Body of pancreas (tissue), 4 donors: ENCODE results near the gene PIGH. TPM values are rescaled to one million over a fixed set of nuclear protein-coding genes. Genes with fewer than 3 reads are reported as not detected.

Experiments used
- ATAC-seq: fragments of 150-250 bp; one replicate; pipeline ENCODE4 v1.9.1; 2016
- DNase-seq, 4 donors: peaks; one replicate each; pipeline ENCODE4 v3.0.0-alpha.2; 2019
- H3K27ac ChIP-seq, 4 donors: fragments of 200-600 bp; sonication (generic); 1 replicate in 3 of 4; 2 replicates in 1 of 4; pipeline versions ENCODE4 v1.5.1 to v1.6.1; 2016 to 2019; ENCODE audit warnings: mild to moderate bottlenecking in 1 of 4, mixed read lengths in 1 of 4, moderate library complexity in 1 of 4
- H3K27me3 ChIP-seq, 2 donors: fragments of 200-600 bp; sonication (generic); one replicate each; pipeline ENCODE4 v1.6.0; 2016; ENCODE audit warnings: mild to moderate bottlenecking in 1 of 2
- H3K36me3 ChIP-seq, 2 donors: fragments of 200-600 bp; sonication (generic); replicated peaks in 1 of 2; 2 replicates each; pipeline ENCODE4 v1.5.1; 2016; ENCODE audit warnings: low read depth in 2 of 2; ENCODE audit not compliant: insufficient read depth in 1 of 2
- H3K4me1 ChIP-seq: fragments of 200-600 bp; sonication (generic); one replicate; pipeline ENCODE4 v1.6.0; 2016
- H3K4me3 ChIP-seq, 2 donors: fragments of 200-600 bp; sonication (generic); 1 replicate in 1 of 2; 2 replicates in 1 of 2; pipeline ENCODE4 v1.5.1; 2016 to 2019
- H3K9me3 ChIP-seq, 3 donors: fragments of 200-600 bp; sonication (generic); 1 replicate in 2 of 3; 2 replicates in 1 of 3; pipeline ENCODE4 v1.5.1; 2016
- POLR2A ChIP-seq, 3 donors: fragments of 450-650 bp; IDR thresholded peaks; one replicate each; pipeline ENCODE4 v1.6.1; 2016; ENCODE audit warnings: antibody characterized with exemption in 3 of 3, mild to moderate bottlenecking in 2 of 3
- WGBS, 2 donors: methylation state at CpG; one replicate each; pipeline ENCODE4 v1.1.5; 2017; 5-methylcytosine and 5-hydroxymethylcytosine counted together
- intact Hi-C: fragments of 100-400 bp; cut with DNase I; formaldehyde crosslinking; loops from one replicate; pipeline ENCODE4 v1.15.1; 2023
- total RNA-seq, 2 donors: library from RNA; depleted of rRNA; stranded (reverse); fragments of >200 nt; gene quantifications; one replicate each; pipeline ENCODE4 v1.1.0, GENCODE V29; 2016
- TF ChIP-seq, protein P1 (sequence below), 7 experiments: fragments of 450-650 bp in 4 of 7; fragments of 200-600 bp in 3 of 7; sonication (generic) in 3 of 7; IDR thresholded peaks; one replicate each; pipeline ENCODE4 v1.5.1; 2016 to 2019; ENCODE audit warnings: antibody characterized with exemption in 7 of 7

Gene PIGH
- total RNA-seq, 2 donors from 2014 or later = 14.2 to 30.1 TPM

DNA sequence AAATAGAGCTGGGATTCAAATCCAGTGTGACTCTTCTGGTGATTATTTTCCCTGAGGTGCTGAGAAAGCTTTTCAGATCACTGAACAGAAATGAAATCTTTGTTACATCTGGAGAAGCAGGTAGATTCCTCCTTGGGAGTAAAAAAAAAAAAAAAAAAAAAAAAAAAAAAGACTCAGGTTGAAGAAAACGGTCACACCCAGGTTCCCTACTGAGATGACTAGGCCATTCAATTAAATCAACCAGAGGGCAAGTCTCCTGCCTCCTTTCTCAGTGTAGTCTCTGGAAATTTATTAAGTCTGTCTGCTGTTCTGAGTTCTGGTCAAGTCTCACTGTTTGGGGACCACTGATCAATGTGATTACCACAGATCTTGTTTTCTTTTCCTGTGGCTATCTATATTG lies 43.6 kb upstream of the PIGH start:
- intact Hi-C loops = no loop called here
- ATAC-seq (no peak), DNase-seq (no peak)
- H3K4me1 ChIP-seq = peaks cover 7% of the 10 kb centered on the region
- no peaks in the 10 kb centered on the region for H3K9me3 ChIP-seq
- H3K36me3 ChIP-seq = no peaks in the 10 kb centered on the region
- H3K4me3 ChIP-seq = no peak overlapping the region
- no peak overlapping the region for H3K27ac ChIP-seq
- WGBS, 2 donors = 73 to 91% methylated on average over 1 of the region's 1 CpG
- TF ChIP-seq, protein P1, sequence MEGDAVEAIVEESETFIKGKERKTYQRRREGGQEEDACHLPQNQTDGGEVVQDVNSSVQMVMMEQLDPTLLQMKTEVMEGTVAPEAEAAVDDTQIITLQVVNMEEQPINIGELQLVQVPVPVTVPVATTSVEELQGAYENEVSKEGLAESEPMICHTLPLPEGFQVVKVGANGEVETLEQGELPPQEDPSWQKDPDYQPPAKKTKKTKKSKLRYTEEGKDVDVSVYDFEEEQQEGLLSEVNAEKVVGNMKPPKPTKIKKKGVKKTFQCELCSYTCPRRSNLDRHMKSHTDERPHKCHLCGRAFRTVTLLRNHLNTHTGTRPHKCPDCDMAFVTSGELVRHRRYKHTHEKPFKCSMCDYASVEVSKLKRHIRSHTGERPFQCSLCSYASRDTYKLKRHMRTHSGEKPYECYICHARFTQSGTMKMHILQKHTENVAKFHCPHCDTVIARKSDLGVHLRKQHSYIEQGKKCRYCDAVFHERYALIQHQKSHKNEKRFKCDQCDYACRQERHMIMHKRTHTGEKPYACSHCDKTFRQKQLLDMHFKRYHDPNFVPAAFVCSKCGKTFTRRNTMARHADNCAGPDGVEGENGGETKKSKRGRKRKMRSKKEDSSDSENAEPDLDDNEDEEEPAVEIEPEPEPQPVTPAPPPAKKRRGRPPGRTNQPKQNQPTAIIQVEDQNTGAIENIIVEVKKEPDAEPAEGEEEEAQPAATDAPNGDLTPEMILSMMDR (IDR thresholded peaks at IDR 0.05) = no peak
- no peak for TF ChIP-seq POLR2A (IDR thresholded peaks at IDR 0.05)
- no peaks in the 10 kb centered on the region for H3K27me3 ChIP-seq

DNA sequence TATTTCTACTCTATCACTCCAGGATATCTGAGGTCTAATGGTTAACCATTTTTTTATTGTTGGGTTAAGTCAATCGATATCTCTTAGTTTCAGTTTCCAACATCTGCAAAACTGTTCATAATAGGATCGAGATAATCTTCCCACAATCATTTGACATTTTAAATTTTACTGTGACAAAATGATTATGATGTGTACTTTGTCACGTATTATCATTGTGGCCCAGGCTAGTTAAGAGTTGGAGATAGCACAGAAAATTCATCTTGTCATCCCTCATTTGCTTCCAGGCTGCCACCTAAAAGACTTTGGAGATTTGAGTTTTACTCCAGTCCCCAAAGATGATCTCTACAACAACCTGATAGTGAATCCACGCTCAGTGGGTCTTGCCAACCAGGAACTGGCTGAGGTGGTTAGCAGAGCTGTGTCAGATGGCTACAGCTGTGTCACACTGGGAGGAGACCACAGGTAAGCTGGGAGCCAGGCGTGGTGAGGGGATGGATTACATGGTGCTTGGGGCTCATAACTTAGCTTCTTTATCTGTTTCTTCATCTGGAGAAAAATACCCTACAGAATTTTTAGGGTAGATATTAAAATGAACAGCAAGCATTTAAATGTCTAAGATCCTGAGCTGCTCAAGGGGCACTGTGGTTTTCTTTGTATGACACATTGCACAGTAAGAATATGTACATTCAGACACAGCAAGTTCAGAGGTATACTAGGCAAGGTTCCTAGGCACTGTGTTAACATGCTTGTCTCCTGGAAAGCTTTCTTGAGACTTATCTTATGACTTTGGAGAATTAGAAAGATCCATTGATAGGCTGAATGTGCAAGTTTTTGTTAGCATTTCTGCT lies 42.1 kb upstream of the PIGH start:
- intact Hi-C loops = no loop called here

DNA sequence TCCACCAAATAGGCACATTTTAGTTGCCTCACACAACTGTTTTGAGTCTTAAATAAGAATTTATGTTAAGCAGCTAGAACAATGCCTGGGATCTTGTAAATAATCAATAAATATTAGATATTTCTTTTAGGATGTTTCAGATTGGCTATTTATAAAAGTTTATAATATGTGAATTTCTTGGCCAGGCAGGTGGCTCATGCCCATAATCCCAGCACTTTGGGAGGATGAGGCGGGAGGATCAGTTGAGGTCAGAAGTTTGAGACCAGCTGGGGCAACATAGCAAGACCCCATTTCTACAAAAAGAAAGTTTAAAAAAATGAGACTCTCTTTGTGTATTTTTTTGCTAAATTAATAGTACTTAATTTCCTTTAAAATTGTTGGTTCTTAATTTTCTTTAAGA lies 41.4 kb upstream of the PIGH start:
- Histone ChIP-seq H3K9me3 (no peaks in the 10 kb centered on the region), H3K36me3 (no peaks in the 10 kb centered on the region), H3K4me3 (no peak overlapping the region), H3K4me1 (peaks cover 7% of the 10 kb centered on the region), H3K27ac (no peak overlapping the region), H3K27me3 (no peaks in the 10 kb centered on the region)
- 96 to 100% methylated on average over 1 of the region's 1 CpG for WGBS, 2 donors
- intact Hi-C loops = no loop called here
- TF ChIP-seq POLR2A (IDR thresholded peaks at IDR 0.05) = no peak
- no peak for ATAC-seq
- no peak for DNase-seq

More for the DNA sequence above, 42.1 kb upstream of the PIGH start:
- H3K4me1 ChIP-seq = peaks cover 7% of the 10 kb centered on the region
- no peaks in the 10 kb centered on the region for H3K36me3 ChIP-seq
- WGBS, 2 donors = 61 to 78% methylated on average over 5 of the region's 5 CpGs
- H3K27me3 ChIP-seq = no peaks in the 10 kb centered on the region
- H3K4me3 ChIP-seq = no peak overlapping the region
- no peak overlapping the region for H3K27ac ChIP-seq
- no peak for DNase-seq
- no peak for TF ChIP-seq POLR2A (IDR thresholded peaks at IDR 0.05)
- TF ChIP-seq, protein P1 (IDR thresholded peaks at IDR 0.05) = no peak
- no peaks in the 10 kb centered on the region for H3K9me3 ChIP-seq
- no peak for ATAC-seq

DNA sequence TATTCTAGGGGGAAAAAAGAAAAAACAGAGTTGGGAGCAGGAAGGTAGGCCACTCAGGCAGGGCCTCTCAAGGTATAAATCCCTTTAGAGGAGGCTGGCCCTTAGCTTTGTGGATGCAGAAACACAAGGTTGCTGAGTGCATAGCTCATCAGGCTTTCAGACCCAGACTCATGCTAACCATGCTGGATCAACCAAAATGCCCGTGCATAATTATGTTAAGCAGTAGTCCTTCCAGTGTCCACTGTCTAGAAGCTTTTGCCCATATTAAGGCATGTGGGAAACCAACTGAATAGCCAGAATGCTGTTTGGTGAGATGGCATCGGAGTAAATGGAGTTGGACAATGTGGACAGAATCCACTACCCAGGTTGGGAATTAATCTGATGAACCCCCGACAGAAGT lies 38.6 kb upstream of the PIGH start:
- Histone ChIP-seq H3K9me3 (no peaks in the 10 kb centered on the region), H3K36me3 (no peaks in the 10 kb centered on the region), H3K27me3 (no peaks in the 10 kb centered on the region), H3K4me3 (no peak overlapping the region), H3K4me1 (no peaks in the 10 kb centered on the region), H3K27ac (no peak overlapping the region)
- TF ChIP-seq, protein P1 (IDR thresholded peaks at IDR 0.05) = no peak
- no peak for TF ChIP-seq POLR2A (IDR thresholded peaks at IDR 0.05)
- ATAC-seq (no peak), DNase-seq (no peak)
- intact Hi-C loops = no loop called here
- 89 to 94% methylated on average over 3 of the region's 3 CpGs for WGBS, 2 donors

DNA sequence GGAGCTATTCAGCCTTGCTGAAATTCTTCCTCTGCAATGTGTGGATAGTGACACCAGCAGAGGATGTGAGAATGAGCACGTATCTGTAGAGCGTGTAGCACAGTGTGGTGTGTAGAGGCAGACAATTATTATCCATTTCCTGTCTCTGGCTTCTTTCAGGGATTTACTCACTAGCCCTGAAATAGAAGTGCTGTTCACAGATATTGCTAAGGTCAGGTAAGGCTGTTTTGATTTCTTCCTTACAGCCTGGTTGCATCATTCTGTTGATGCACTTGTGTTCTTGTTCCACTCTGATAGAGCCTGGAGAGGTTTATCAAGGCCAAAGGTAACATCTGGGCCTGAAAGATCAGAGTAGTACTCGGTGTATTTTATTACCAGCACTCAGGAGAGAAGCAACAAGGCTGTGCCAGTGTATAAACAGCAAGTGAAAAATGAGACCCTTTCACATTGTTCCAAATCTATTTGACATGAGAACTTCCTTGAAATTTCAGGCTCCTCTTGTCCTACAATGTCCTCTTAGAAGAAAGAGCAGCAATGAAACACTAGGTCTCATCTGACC lies 36.4 kb upstream of the PIGH start:
- TF ChIP-seq POLR2A (IDR thresholded peaks at IDR 0.05) = no peak
- TF ChIP-seq, protein P1 (IDR thresholded peaks at IDR 0.05) = no peak
- no peak overlapping the region for H3K27ac ChIP-seq
- no peaks in the 10 kb centered on the region for H3K27me3 ChIP-seq
- ATAC-seq (peak; percentile 65), DNase-seq (peak in 1 of 4 donors; percentile 9)
- 60 to 67% methylated on average over 3 of the region's 3 CpGs for WGBS, 2 donors
- no peaks in the 10 kb centered on the region for H3K36me3 ChIP-seq
- H3K9me3 ChIP-seq = no peaks in the 10 kb centered on the region
- H3K4me3 ChIP-seq = no peak overlapping the region
- H3K4me1 ChIP-seq = no peaks in the 10 kb centered on the region
- intact Hi-C loops = no loop called here
